Thoracic aorta (tissue), 2 donors: Measurements from ENCODE around the gene DYNC2LI1. TPM values are rescaled to one million over a fixed set of nuclear protein-coding genes. Genes with fewer than 3 reads are reported as not detected.

ENCODE experiments used
- ATAC-seq: fragments of 150-250 bp; one replicate; pipeline ENCODE4 v1.8.0; 2017; ENCODE audit warnings: low read depth; ENCODE audit not compliant: insufficient number of reproducible peaks, low FRiP score
- DNase-seq: peaks from one replicate; pipeline ENCODE4 v3.0.0-alpha.2; 2020; ENCODE audit warnings: low spot score
- H3K27ac ChIP-seq, 2 donors: fragments of 200-600 bp; sonication (generic); 1 replicate in 1 of 2; 2 replicates in 1 of 2; pipeline ENCODE4 v1.5.1; 2016; ENCODE audit warnings: mild to moderate bottlenecking in 2 of 2, moderate library complexity in 2 of 2
- H3K27me3 ChIP-seq: fragments of 200-600 bp; sonication (generic); replicated peaks from 2 replicates; pipeline ENCODE4 v1.6.0; 2016; ENCODE audit warnings: mild to moderate bottlenecking; ENCODE audit not compliant: insufficient read depth
- H3K36me3 ChIP-seq: fragments of 200-600 bp; sonication (generic); one replicate; pipeline ENCODE4 v1.5.1; 2016
- H3K4me1 ChIP-seq, 2 donors: fragments of 200-600 bp; sonication (generic); 1 replicate in 1 of 2; 2 replicates in 1 of 2; pipeline versions ENCODE4 v1.5.1 to v1.6.0; 2016; ENCODE audit warnings: low read depth in 2 of 2, mild to moderate bottlenecking in 1 of 2; ENCODE audit not compliant: control insufficient read depth in 1 of 2
- H3K4me3 ChIP-seq: fragments of 200-600 bp; sonication (generic); 2 replicates; pipeline ENCODE4 v1.5.1; 2016; ENCODE audit warnings: mild to moderate bottlenecking
- H3K9me3 ChIP-seq: fragments of 200-600 bp; sonication (generic); 2 replicates; pipeline ENCODE4 v1.5.1; 2016
- total RNA-seq, 2 donors: library from RNA; depleted of rRNA; stranded (reverse); fragments of >200 nt; gene quantifications; one replicate each; pipeline versions ENCODE4 v1.1.0 to v1.2.3, GENCODE V29; 2016
- TF ChIP-seq, protein P1 (sequence below): fragments of 200-600 bp; sonication (generic); IDR thresholded peaks from one replicate; pipeline ENCODE4 v1.5.1; 2019; ENCODE audit warnings: antibody characterized with exemption

Gene DYNC2LI1
- total RNA-seq, 2 donors from 2014 or later, result 32.9 to 41.6 TPM

DNA sequence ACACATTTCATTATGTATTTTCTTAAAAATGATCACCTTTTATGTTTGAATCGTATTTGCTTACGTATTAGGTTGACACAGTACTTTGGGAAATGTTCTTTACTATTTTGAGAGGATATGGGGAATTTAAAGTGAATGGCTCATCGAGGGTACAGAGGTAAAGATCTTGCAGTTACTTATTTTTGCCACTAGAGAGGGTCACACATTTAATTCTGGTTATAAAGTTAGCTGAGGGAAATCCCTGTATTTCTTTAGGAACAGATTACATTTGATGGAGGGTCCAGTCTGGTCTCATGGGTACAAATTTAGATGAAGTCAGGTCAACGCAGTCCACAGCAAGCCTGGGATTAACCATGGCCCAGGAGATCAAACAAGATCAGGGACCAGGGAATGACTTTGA is 24.5 kb downstream of the DYNC2LI1 start:
- Histone ChIP-seq H3K36me3 (peaks cover 8% of the 10 kb centered on the region), H3K4me1 (no peaks in the 10 kb centered on the region), H3K9me3 (no peaks in the 10 kb centered on the region), H3K27me3 (no peaks in the 10 kb centered on the region), H3K27ac (no peak overlapping the region), H3K4me3 (no peak overlapping the region)
- TF ChIP-seq, protein P1, sequence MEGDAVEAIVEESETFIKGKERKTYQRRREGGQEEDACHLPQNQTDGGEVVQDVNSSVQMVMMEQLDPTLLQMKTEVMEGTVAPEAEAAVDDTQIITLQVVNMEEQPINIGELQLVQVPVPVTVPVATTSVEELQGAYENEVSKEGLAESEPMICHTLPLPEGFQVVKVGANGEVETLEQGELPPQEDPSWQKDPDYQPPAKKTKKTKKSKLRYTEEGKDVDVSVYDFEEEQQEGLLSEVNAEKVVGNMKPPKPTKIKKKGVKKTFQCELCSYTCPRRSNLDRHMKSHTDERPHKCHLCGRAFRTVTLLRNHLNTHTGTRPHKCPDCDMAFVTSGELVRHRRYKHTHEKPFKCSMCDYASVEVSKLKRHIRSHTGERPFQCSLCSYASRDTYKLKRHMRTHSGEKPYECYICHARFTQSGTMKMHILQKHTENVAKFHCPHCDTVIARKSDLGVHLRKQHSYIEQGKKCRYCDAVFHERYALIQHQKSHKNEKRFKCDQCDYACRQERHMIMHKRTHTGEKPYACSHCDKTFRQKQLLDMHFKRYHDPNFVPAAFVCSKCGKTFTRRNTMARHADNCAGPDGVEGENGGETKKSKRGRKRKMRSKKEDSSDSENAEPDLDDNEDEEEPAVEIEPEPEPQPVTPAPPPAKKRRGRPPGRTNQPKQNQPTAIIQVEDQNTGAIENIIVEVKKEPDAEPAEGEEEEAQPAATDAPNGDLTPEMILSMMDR, result no peak
- DNase-seq, result no peak
- no peak for ATAC-seq

DNA sequence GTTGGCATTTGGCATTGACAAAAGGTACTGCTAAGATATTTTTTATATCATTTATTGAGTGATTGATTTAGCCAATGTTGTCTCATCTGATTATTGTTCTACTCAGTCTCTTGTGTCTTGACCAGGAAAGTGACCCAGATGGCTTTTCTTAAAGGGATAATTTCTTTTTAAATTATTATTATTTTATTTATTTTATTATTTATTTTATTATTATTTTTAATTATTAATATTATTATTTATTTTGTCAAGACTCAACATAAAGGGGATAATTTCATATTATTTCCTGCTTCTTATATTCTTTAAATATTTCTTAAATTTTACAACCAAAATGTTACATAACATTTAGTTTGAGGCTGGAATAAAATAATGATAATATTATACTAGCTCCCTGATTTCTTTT is 27.1 kb downstream of the DYNC2LI1 start:
- Histone ChIP-seq H3K36me3 (peaks cover 8% of the 10 kb centered on the region), H3K4me3 (no peak overlapping the region), H3K27me3 (no peaks in the 10 kb centered on the region), H3K9me3 (no peaks in the 10 kb centered on the region), H3K27ac (no peak overlapping the region), H3K4me1 (no peaks in the 10 kb centered on the region)
- DNase-seq, result no peak
- TF ChIP-seq, protein P1, result no peak
- no peak for ATAC-seq

DNA sequence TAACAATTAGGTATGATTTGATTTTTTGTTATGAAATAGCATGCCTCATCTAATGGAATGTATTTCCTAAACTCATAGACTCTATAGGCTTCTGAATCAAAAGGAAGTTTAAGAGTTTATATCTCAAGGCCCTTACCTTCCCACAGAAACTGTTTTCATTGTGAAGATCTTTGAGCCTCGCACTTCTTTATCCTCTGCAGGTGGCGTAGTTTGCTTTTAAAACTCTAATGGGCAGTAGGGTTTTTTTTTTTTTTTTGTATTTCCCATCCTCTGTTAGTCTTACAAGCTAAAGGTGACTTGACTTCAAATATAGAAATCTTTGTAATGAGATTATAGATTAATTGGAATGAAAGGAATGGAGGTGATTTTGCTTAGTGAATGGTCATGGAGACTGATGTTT is 28.3 kb downstream of the DYNC2LI1 start:
- DNase-seq (no peak), ATAC-seq (no peak)
- Histone ChIP-seq H3K4me1 (no peaks in the 10 kb centered on the region), H3K27me3 (no peaks in the 10 kb centered on the region), H3K9me3 (no peaks in the 10 kb centered on the region), H3K36me3 (peaks cover 1% of the 10 kb centered on the region), H3K27ac (no peak overlapping the region), H3K4me3 (no peak overlapping the region)
- TF ChIP-seq, protein P1, result no peak

DNA sequence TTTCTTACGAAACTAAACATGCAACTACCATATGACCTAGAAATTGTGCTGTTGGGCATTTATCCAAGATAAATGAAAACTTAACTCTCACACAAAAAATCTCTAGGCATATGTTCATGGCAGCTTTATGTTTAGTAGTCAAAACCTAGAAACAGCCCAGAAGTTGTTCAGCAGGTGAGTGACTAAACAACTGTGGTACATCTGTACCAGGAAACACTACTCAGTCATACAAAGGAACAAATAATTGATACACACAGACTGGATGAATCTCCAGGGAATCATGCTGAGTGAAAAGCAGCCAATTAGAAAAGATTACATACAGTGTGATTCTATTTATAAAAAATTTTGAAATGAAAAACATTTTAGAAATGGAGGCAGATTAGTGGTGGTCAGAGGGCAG is 29.3 kb downstream of the DYNC2LI1 start:
- Histone ChIP-seq H3K4me3 (no peak overlapping the region), H3K27ac (no peak overlapping the region), H3K27me3 (no peaks in the 10 kb centered on the region), H3K4me1 (no peaks in the 10 kb centered on the region), H3K9me3 (no peaks in the 10 kb centered on the region), H3K36me3 (no peaks in the 10 kb centered on the region)
- DNase-seq, result no peak
- ATAC-seq, result no peak
- TF ChIP-seq, protein P1, result no peak

DNA sequence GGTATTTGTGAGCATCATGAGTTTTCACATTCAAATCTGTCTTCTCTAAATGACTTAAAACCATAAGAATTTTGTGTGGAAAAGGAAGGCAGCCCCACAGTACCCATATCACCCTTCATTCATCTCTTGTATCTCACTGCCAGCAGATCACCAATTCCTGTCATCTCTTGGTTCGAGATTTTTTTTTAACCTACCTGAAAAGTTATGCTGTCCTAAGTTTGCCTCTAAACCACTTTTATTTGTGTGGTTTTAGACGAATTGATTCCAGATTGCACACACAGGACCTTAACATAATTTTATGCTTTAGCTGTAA is 32.8 kb downstream of the DYNC2LI1 start:
- Histone ChIP-seq H3K9me3 (no peaks in the 10 kb centered on the region), H3K27me3 (no peaks in the 10 kb centered on the region), H3K36me3 (peaks cover 4% of the 10 kb centered on the region), H3K4me3 (no peak overlapping the region), H3K27ac (no peak overlapping the region), H3K4me1 (no peaks in the 10 kb centered on the region)
- TF ChIP-seq, protein P1, result no peak
- no peak for ATAC-seq
- no peak for DNase-seq
